ENCODE data around the gene CIB1.

The CIB1 gene

DNA sequence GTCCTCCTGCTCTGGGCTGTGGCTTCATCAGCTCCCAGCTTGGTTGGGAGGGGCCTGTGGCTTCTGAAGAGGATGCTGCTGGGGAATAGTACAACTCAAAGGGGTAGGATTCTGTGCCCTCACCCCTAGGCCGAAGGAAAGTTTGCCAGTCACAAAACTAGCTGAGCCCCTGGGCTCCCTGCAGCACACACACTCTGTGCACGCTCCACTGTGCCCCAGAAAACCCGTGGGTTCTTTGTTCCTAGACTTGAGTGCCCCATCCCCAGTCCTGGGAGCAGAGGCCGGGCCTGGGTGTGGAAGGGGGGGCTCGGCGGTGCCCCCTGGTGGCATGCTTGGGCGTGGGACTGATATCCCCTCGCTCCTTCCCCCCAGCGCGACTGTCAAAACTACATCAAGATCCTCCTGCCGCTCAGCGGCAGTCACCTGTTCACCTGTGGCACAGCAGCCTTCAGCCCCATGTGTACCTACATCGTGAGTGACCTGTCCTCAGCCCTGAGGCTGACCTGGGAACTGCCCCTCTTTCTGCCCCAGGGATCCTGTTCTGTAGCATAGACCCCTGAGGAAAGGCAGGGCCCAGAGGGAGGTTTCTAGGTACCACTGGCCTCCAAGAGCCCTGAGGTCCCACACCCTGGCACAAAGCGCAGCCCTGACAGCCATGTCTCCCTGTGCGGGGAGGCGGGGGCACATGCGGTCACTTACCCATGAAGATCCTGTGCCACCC is 14.2 kb downstream of the CIB1 start:
- peak; percentile 92 for TF ChIP-seq CTCF (conservative IDR thresholded peaks at IDR 0.05)
- peak overlapping the region; percentile 67; the same call in 1 of the 2 replicates for H3K27ac ChIP-seq

DNA sequence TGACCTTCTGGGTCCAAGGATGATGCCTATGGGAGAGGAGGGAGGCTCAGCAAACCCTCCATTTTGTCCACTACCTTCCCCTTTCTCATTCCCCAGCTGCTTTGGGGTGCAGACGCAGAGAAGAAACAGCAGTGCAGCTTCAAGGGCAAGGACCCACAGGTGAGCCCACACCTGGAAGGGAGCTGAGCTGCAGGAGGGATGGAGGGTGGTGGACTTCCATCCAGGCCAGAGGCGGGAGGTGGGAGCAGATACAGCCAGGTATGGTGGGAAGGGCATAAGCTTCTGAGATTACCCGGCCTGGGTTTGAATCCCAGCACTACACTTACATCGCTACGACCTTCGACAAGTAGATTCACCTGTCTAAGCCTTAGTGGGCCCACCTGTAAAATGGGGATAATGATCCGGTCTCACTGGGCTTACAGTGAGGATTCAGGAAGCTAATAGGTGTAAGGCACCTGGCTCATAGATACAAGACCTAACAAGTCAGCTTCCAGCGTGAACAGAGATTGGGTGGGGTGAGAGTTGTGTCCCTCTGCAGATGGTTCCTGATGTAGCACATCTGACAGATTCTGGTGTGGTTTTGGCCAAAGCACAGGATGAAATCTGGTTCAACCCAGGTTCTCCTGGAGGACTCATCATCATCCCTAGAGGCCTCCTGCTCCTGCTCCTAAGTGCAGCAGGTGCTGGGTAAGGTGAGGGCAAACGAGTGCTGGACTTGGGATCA is 15.9 kb downstream of the CIB1 start:
- no peak for TF ChIP-seq CTCF (conservative IDR thresholded peaks at IDR 0.05)

DNA sequence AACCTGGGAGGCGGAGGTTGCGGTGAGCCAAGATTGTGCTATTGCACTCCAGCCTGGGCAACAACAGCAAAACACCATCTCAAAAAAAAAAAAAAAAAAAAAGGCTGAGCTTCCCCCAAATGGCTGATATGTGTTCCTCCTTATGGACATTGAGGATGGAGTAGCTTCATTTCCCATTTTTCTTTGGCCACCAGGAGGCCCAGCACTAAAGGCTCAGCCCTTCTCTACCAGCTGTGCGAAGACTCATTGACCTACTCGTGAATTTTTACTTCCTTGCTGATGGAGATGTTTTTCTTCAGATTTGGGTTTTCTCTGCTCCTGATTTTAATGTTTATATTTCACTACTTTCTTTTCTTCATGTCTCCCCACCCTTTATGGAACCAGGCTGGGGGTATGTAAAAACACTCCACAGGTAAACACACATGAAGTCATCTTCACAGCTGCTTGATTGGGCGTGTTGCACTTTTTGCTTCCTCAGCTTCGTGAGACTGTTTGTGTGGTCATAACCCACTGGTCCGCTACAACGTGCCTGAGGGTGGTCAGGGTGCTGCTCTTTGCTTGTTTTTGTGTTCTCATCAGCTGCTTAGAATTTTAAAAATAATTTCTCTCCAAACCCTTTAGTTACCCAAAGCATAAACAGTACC is 19.1 kb downstream of the CIB1 start:
- TF ChIP-seq CTCF (conservative IDR thresholded peaks at IDR 0.05): peak; percentile 55
- peak overlapping the region; percentile 76; the same call in 1 of the 2 replicates for H3K27ac ChIP-seq

More for the DNA sequence above, 15.9 kb downstream of the CIB1 start:
- no peak overlapping the region for H3K27ac ChIP-seq

GRCh38 chr15:90213818-90214204 is 19.9 kb downstream of the CIB1 start:
- peak overlapping the region; percentile 76 for H3K27ac ChIP-seq
- TF ChIP-seq CTCF (conservative IDR thresholded peaks at IDR 0.05): no peak

DNA sequence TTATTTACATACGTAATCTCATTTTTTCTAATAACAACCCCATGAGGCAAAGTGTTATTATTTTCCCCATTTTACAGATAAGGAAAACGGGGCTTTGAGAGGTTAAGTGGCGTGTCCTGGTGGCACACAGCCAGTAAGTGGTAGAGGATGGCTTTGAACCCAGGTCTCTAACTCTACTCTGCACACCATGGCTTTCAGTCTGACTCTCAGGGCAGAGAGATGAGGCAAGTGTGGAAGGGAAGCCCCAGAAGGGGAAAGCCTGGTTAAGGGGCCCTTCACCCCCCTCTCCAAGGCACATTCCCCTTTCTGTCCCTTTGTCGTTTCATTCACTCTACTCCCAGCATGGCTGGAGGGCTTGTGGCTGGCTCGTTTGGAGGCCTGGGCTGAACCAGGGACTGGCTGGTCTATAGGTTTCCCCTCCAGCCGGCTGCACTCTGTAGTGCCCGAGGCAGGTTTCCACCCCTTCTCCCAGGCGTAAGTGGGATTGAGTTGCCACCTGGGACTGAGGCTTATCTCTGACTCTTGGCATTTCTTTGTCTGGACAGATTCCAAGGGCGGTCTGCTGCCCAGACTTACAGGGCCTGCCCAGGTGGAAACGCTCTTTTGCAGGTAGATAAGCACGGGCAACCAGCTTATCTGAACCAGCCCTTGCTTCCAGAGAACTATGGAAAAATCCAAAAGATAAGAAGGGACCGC is 20.5 kb downstream of the CIB1 start:
- H3K27ac ChIP-seq: peak overlapping the region; percentile 76
- TF ChIP-seq CTCF (conservative IDR thresholded peaks at IDR 0.05): no peak

DNA sequence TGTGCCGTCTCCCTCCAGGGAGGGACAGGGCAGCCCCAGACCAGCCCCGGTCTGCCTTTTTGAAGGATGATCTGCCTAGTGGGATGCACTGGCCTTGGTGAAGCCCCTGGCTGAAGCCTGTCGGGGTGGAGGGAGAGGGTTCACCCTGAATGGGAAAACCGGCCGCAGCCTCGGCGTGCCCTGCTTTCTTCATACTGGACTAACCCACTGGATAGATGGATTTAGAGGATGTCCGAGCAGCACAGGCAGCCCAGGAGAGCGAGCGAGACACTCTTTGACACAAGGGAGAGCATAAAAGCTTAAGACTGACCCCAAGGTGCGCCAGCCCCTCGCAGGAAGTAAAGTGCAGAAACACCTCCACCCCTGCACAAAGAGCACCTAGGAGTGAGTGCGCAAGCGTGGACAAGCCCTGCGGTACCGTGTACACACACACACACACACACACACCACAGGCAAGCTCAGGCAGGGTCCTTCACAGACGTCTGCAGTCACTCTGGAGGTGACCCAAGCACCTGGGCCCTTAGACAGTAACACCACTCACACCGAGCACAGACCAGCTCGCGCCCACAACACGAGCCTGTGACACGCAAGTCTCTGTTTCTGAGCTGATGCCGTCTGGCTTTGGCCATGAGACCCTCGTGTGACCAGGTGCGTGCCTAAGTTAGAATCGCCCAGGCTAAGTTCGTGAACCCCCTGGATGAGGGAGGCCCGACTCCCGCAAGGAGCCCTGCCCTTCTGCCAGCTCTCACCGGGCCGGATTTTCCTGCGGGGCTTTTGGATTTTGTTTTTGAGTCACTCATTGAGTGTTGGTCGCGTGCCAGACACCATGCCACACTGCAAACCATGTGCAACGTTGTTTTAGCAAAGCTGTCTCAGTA is 21.3 kb downstream of the CIB1 start:
- peak overlapping the region; percentile 76 for H3K27ac ChIP-seq
- TF ChIP-seq CTCF (conservative IDR thresholded peaks at IDR 0.05): no peak
